HEK293T (cell line): ENCODE measurements around the gene PLEKHA6.

Experiments
- BHLHE40 ChIP-seq: fragments of 450-650 bp; IDR thresholded peaks from 2 replicates; pipeline ENCODE4 v1.6.1; 2016; ENCODE audit warnings: mild to moderate bottlenecking, moderate library complexity, borderline replicate concordance
- CTBP1 ChIP-seq: fragments of 450-650 bp; IDR thresholded peaks from 2 replicates; pipeline ENCODE4 v1.6.1; 2016; ENCODE audit warnings: borderline replicate concordance
- ELF4 ChIP-seq: fragments of 450-650 bp; IDR thresholded peaks from 2 replicates; pipeline ENCODE4 v1.6.1; 2017; ENCODE audit warnings: antibody characterized with exemption
- FOXK2 ChIP-seq: fragments of 450-650 bp; IDR thresholded peaks from 2 replicates; pipeline ENCODE4 v1.6.1; 2016; ENCODE audit warnings: mild to moderate bottlenecking
- FOXM1 ChIP-seq: fragments of 450-650 bp; IDR thresholded peaks from 2 replicates; pipeline ENCODE4 v1.6.1; 2017; ENCODE audit warnings: mild to moderate bottlenecking, borderline replicate concordance
- HDGF ChIP-seq: fragments of 450-650 bp; IDR thresholded peaks from 2 replicates; pipeline ENCODE4 v1.6.1; 2017; ENCODE audit warnings: antibody characterized with exemption, borderline replicate concordance
- L3MBTL2 ChIP-seq: fragments of 450-650 bp; conservative IDR thresholded peaks from 2 replicates; pipeline ENCODE4 v1.6.1; 2016; ENCODE audit warnings: mild to moderate bottlenecking
- LEF1 ChIP-seq: fragments of 450-650 bp; IDR thresholded peaks from 2 replicates; pipeline ENCODE4 v1.6.1; 2017; ENCODE audit warnings: mild to moderate bottlenecking, borderline replicate concordance
- NFRKB ChIP-seq: fragments of 450-650 bp; IDR thresholded peaks from 2 replicates; pipeline ENCODE4 v1.6.1; 2016; ENCODE audit warnings: mild to moderate bottlenecking, moderate library complexity
- SP1 ChIP-seq: fragments of 450-650 bp; IDR thresholded peaks from 2 replicates; pipeline ENCODE4 v1.6.1; 2017
- SUZ12 ChIP-seq: fragments of 450-650 bp; IDR thresholded peaks from 2 replicates; pipeline ENCODE4 v1.6.1; 2016; ENCODE audit warnings: mild to moderate bottlenecking
- TARDBP ChIP-seq: fragments of 450-650 bp; IDR thresholded peaks from 2 replicates; pipeline ENCODE4 v1.6.1; 2016
- ZNF384 ChIP-seq: fragments of 450-650 bp; IDR thresholded peaks from 2 replicates; pipeline ENCODE4 v1.6.1; 2016

- TF ChIP-seq SUZ12 = no peak
- no peak for TF ChIP-seq TARDBP
- no peak for TF ChIP-seq SP1
- no peak for TF ChIP-seq NFRKB
- no peak for TF ChIP-seq FOXM1
- TF ChIP-seq BHLHE40 = no peak
- TF ChIP-seq CTBP1 = no peak
- TF ChIP-seq HDGF = no peak
- TF ChIP-seq FOXK2 = no peak
- TF ChIP-seq ELF4 = no peak
- TF ChIP-seq L3MBTL2 = no peak
- no peak for TF ChIP-seq ZNF384
- no peak for TF ChIP-seq LEF1
Observed at GRCh38 chr1:204356997-204357396, 2.7 kb downstream of the PLEKHA6 start.
